Islet of Langerhans (tissue), 1 donor: ENCODE data around the gene CAPNS1.

Experiments used
- FAIRE-seq: peaks from one replicate; lab custom pipeline; 2011; peaks lifted over from hg19 to GRCh38; lab: Jason Lieb, UNC

CAPNS1 gene

GRCh38 chr19:36139473-36140303 lies at the start of gene CAPNS1:
TSS of gene CAPNS1 (plus strand) at chr19:36140066. CDS start at chr19:36141012, 946 bp downstream.
- FAIRE-seq, result no peak

GRCh38 chr19:36090910-36091695 lies 48.8 kb upstream of the CAPNS1 start:
- FAIRE-seq, result no peak

GRCh38 chr19:36092566-36092965 lies 47.3 kb upstream of the CAPNS1 start:
- no peak for FAIRE-seq

- FAIRE-seq, result no peak
Measured at GRCh38 chr19:36093146-36093662, 46.7 kb upstream of the CAPNS1 start.

- no peak for FAIRE-seq
Measured at GRCh38 chr19:36093687-36094086, 46.2 kb upstream of the CAPNS1 start.

- no peak for FAIRE-seq
Measured at GRCh38 chr19:36097036-36097435, 42.8 kb upstream of the CAPNS1 start.

- FAIRE-seq, result no peak
Measured at GRCh38 chr19:36099166-36099785, 40.6 kb upstream of the CAPNS1 start.

GRCh38 chr19:36100476-36100875 lies 39.4 kb upstream of the CAPNS1 start:
- no peak for FAIRE-seq

GRCh38 chr19:36101550-36102327 lies 38.1 kb upstream of the CAPNS1 start:
- no peak for FAIRE-seq

- no peak for FAIRE-seq
Measured at GRCh38 chr19:36103040-36103626, 36.7 kb upstream of the CAPNS1 start.

GRCh38 chr19:36103842-36104552 lies 35.9 kb upstream of the CAPNS1 start:
- no peak for FAIRE-seq

GRCh38 chr19:36106441-36106840 lies 33.4 kb upstream of the CAPNS1 start:
- FAIRE-seq, result no peak

- no peak for FAIRE-seq
Measured at GRCh38 chr19:36106991-36107390, 32.9 kb upstream of the CAPNS1 start.

GRCh38 chr19:36108684-36109083 lies 31.2 kb upstream of the CAPNS1 start:
- FAIRE-seq, result no peak

- no peak for FAIRE-seq
Measured at GRCh38 chr19:36110487-36111199, 29.2 kb upstream of the CAPNS1 start, which contains the start of gene OVOL3. TSS of gene OVOL3 (plus strand) at chr19:36111143. CDS start at chr19:36111203, 60 bp downstream.

GRCh38 chr19:36111200-36111539 lies 28.7 kb upstream of the CAPNS1 start:
- FAIRE-seq, result no peak

- FAIRE-seq, result no peak
Measured at GRCh38 chr19:36112678-36113077, 27.2 kb upstream of the CAPNS1 start.

- FAIRE-seq, result no peak
Measured at GRCh38 chr19:36113425-36113824, 26.4 kb upstream of the CAPNS1 start.

GRCh38 chr19:36113894-36114720 lies 25.8 kb upstream of the CAPNS1 start:
- no peak for FAIRE-seq
